NCI-H128 (cell line): ENCODE results near the gene SYCE1.
"Not testable (repeated sequence)": the region's sequence is repeated elsewhere in the genome, so short reads cannot be mapped to it uniquely, and the experiment has no call there.

Experiments
- DNase-seq: peaks from one replicate; lab custom pipeline; 2025; ENCODE audit not compliant: unreplicated experiment; lab: John Stamatoyannopoulos, UW

The SYCE1 gene

GRCh38 chr10:133559216-133559615 lies 6.2 kb downstream of the SYCE1 start:
- no peak for DNase-seq

GRCh38 chr10:133557381-133557780 lies 8.0 kb downstream of the SYCE1 start:
- DNase-seq: no peak

GRCh38 chr10:133555521-133555920 lies 9.9 kb downstream of the SYCE1 start:
- no peak for DNase-seq

GRCh38 chr10:133554600-133554999 lies 10.8 kb downstream of the SYCE1 start:
- no peak for DNase-seq

GRCh38 chr10:133544506-133544905 lies 20.9 kb downstream of the SYCE1 start:
- no peak for DNase-seq

- DNase-seq: not testable (repeated sequence)
These were observed 23.9 kb downstream of the SYCE1 start for GRCh38 chr10:133541441-133541975.

- DNase-seq: no peak
These were observed 27.5 kb downstream of the SYCE1 start for GRCh38 chr10:133537546-133538545.

GRCh38 chr10:133536198-133536597 lies 29.2 kb downstream of the SYCE1 start:
- DNase-seq: no peak

GRCh38 chr10:133534417-133534816 lies 31.0 kb downstream of the SYCE1 start:
- DNase-seq: no peak

GRCh38 chr10:133532871-133533270 lies 32.5 kb downstream of the SYCE1 start:
- DNase-seq: no peak

GRCh38 chr10:133530506-133530905 lies 34.9 kb downstream of the SYCE1 start:
- DNase-seq: no peak

- DNase-seq: no peak
These were observed 35.8 kb downstream of the SYCE1 start for GRCh38 chr10:133529576-133529946.

- DNase-seq: no peak
These were observed 36.4 kb downstream of the SYCE1 start for GRCh38 chr10:133528845-133529575.

- no peak for DNase-seq
These were observed 37.0 kb downstream of the SYCE1 start for GRCh38 chr10:133528296-133528844.

GRCh38 chr10:133527771-133528271 lies 37.6 kb downstream of the SYCE1 start:
- DNase-seq: no peak

GRCh38 chr10:133526957-133527588 lies 38.3 kb downstream of the SYCE1 start, which contains the start of gene CYP2E1:
CYP2E1 (plus strand) TSS chr10:133527363; CDS start chr10:133527396, 33 bp downstream.
- DNase-seq: no peak

- DNase-seq: no peak
These were observed 39.9 kb downstream of the SYCE1 start for GRCh38 chr10:133525444-133525843.

- DNase-seq: no peak
These were observed 41.7 kb downstream of the SYCE1 start for GRCh38 chr10:133523631-133524203.

GRCh38 chr10:133520193-133520738 lies 45.1 kb downstream of the SYCE1 start:
- no peak for DNase-seq

GRCh38 chr10:133518517-133518916 lies 46.9 kb downstream of the SYCE1 start:
- not testable (repeated sequence) for DNase-seq
